ENCODE results near the gene RPS27. TPM values are rescaled to one million over a fixed set of nuclear protein-coding genes. Genes with fewer than 3 reads are reported as not detected.

The RPS27 gene
- total RNA-seq, 1 experiment from 2014 or later, result 1,548 TPM

DNA sequence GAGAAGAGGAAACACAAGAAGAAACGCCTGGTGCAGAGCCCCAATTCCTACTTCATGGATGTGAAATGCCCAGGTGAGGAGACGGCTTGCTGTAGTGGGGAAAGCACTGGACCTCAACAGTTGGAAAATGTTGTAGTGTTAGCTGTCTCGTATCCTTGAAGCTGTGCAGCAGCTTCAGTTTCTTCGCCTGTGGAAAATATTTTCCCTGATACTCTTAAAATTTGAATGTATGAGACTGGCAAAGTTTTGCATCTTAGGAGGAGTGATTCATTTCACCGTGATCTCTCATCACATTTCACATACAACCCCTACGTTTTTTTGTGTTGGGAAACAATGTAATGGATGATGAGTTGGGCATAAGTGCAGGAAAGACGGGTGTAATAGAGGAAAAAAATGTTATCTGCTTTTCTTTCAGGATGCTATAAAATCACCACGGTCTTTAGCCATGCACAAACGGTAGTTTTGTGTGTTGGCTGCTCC lies 629 bp downstream of the RPS27 start:
- H3K36me3 ChIP-seq (ENCODE audit: insufficient read depth, low read length, poor library complexity, severe bottlenecking), result peaks cover 42% of the 10 kb centered on the region
- no peaks in the 10 kb centered on the region for H3K27me3 ChIP-seq (replicated peaks; ENCODE audit: insufficient read depth, low read depth, low read length, poor library complexity)
- ChIA-PET CTCF (no interaction called here), POLR2A (ENCODE audit: low non-redundant PET) (interaction anchor here (0.5 to 1.0 kb wide), 3 partner anchors 8 to 1465 kb away, joined by 3 to 6 read pairs (median 4); no protein-coding TSS in a partner anchor)
- H3K27ac ChIP-seq (ENCODE audit: low read depth, low read length, poor library complexity, severe bottlenecking), result peak overlapping the region; percentile 96
- intact Hi-C loops (cut with micrococcal nuclease; ENCODE audit: unreplicated experiment), result no loop called here
- peaks cover 17% of the 10 kb centered on the region for H3K4me1 ChIP-seq (ENCODE audit: insufficient read depth, low read length, poor library complexity, severe bottlenecking)
- H3K9me3 ChIP-seq (ENCODE audit: low read depth, low read length, poor library complexity, severe bottlenecking), result no peaks in the 10 kb centered on the region
- peak overlapping the region; percentile 81 for H3K4me3 ChIP-seq (ENCODE audit: low read depth, low read length, poor library complexity, severe bottlenecking)
- TF ChIP-seq EZH2 (IDR thresholded peaks at IDR 0.05; ENCODE audit: borderline replicate concordance, low read depth, low read length, poor library complexity, severe bottlenecking), result no peak
- TF ChIP-seq, protein P1, sequence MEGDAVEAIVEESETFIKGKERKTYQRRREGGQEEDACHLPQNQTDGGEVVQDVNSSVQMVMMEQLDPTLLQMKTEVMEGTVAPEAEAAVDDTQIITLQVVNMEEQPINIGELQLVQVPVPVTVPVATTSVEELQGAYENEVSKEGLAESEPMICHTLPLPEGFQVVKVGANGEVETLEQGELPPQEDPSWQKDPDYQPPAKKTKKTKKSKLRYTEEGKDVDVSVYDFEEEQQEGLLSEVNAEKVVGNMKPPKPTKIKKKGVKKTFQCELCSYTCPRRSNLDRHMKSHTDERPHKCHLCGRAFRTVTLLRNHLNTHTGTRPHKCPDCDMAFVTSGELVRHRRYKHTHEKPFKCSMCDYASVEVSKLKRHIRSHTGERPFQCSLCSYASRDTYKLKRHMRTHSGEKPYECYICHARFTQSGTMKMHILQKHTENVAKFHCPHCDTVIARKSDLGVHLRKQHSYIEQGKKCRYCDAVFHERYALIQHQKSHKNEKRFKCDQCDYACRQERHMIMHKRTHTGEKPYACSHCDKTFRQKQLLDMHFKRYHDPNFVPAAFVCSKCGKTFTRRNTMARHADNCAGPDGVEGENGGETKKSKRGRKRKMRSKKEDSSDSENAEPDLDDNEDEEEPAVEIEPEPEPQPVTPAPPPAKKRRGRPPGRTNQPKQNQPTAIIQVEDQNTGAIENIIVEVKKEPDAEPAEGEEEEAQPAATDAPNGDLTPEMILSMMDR (conservative IDR thresholded peaks at IDR 0.05; ENCODE audit: low read depth, low read length), result no peak
- DNase-seq (ENCODE audit: low spot score), result no peak
- TSS peak; percentile 80 for BruUV-seq (replicated peaks)

GRCh38 chr1:153991806-153992205 lies 1.2 kb downstream of the RPS27 start:
- Histone ChIP-seq H3K4me1 (ENCODE audit: insufficient read depth, low read length, poor library complexity, severe bottlenecking) (peaks cover 13% of the 10 kb centered on the region), H3K27ac (ENCODE audit: low read depth, low read length, poor library complexity, severe bottlenecking) (peak overlapping the region; percentile 96), H3K27me3 (replicated peaks; ENCODE audit: insufficient read depth, low read depth, low read length, poor library complexity) (no peaks in the 10 kb centered on the region), H3K9me3 (ENCODE audit: low read depth, low read length, poor library complexity, severe bottlenecking) (no peaks in the 10 kb centered on the region), H3K4me3 (ENCODE audit: low read depth, low read length, poor library complexity, severe bottlenecking) (peak overlapping the region; percentile 81), H3K36me3 (ENCODE audit: insufficient read depth, low read length, poor library complexity, severe bottlenecking) (peaks cover 42% of the 10 kb centered on the region)
- DNase-seq (ENCODE audit: low spot score), result no peak
- POLR2A ChIA-PET (ENCODE audit: low non-redundant PET), result interaction anchor here (0.5 kb wide), 1 partner anchor 74 kb away, joined by 6 read pairs; no protein-coding TSS in a partner anchor
- intact Hi-C loops (cut with micrococcal nuclease; ENCODE audit: unreplicated experiment), result no loop called here
- no peak for TF ChIP-seq EZH2 (IDR thresholded peaks at IDR 0.05; ENCODE audit: borderline replicate concordance, low read depth, low read length, poor library complexity, severe bottlenecking)
- TF ChIP-seq, protein P1 (conservative IDR thresholded peaks at IDR 0.05; ENCODE audit: low read depth, low read length), result no peak
- BruUV-seq (replicated peaks), result no TSS peak
- CTCF ChIA-PET, result no interaction called here

DNA sequence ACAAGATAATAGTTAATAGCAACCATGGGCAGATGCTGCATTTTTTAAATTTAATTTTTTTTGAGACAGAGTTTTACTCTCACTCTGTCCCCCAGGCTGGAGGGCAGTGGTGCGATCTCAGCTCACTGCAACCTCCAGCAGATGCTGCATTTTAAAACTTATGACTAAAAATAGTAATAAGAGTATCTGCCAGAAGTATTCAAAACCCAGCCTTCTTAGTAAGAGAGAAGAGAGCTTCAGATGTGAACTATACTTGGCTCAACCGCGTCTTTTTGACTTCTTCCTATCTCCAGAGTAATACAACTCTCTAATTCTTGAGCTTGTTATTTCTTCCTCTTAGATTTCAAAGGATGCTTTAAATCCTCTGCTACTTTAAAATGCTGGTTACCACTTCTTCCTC lies 4.6 kb downstream of the RPS27 start:
- ChIA-PET POLR2A (ENCODE audit: low non-redundant PET) (interaction anchor here (0.6 kb wide), 1 partner anchor 231 kb away, joined by 4 read pairs; no protein-coding TSS in a partner anchor), CTCF (no interaction called here)
- Histone ChIP-seq H3K4me3 (ENCODE audit: low read depth, low read length, poor library complexity, severe bottlenecking) (no peak overlapping the region), H3K27ac (ENCODE audit: low read depth, low read length, poor library complexity, severe bottlenecking) (no peak overlapping the region), H3K9me3 (ENCODE audit: low read depth, low read length, poor library complexity, severe bottlenecking) (no peaks in the 10 kb centered on the region), H3K27me3 (replicated peaks; ENCODE audit: insufficient read depth, low read depth, low read length, poor library complexity) (no peaks in the 10 kb centered on the region), H3K4me1 (ENCODE audit: insufficient read depth, low read length, poor library complexity, severe bottlenecking) (peaks cover 13% of the 10 kb centered on the region), H3K36me3 (ENCODE audit: insufficient read depth, low read length, poor library complexity, severe bottlenecking) (peaks cover 42% of the 10 kb centered on the region)
- TF ChIP-seq EZH2 (IDR thresholded peaks at IDR 0.05; ENCODE audit: borderline replicate concordance, low read depth, low read length, poor library complexity, severe bottlenecking), result no peak
- TF ChIP-seq, protein P1 (conservative IDR thresholded peaks at IDR 0.05; ENCODE audit: low read depth, low read length), result no peak
- DNase-seq (ENCODE audit: low spot score), result no peak
- intact Hi-C loops (cut with micrococcal nuclease; ENCODE audit: unreplicated experiment), result no loop called here
- BruUV-seq (replicated peaks), result no TSS peak

All from A673 (cell line).